HepG2 (cell line): ENCODE results near the gene SLC13A3. TPM values are rescaled to one million over a fixed set of nuclear protein-coding genes. Genes with fewer than 3 reads are reported as not detected.

Source experiments
- BCL6 ChIP-seq: IDR thresholded peaks from 2 replicates; pipeline ENCODE4 v1.6.1; 2016; ENCODE audit warnings: missing genetic modification reagents, missing compliant biosample characterization
- KDM1A ChIP-seq: IDR thresholded peaks from 2 replicates; pipeline ENCODE4 v1.6.1; 2016; ENCODE audit warnings: missing compliant biosample characterization
- POLR2AphosphoS2 ChIP-seq: IDR thresholded peaks from 2 replicates; pipeline ENCODE4 v1.6.1; 2011; ENCODE audit warnings: low read depth, low read length, improper control_type of control experiment
- ZNF615 ChIP-seq: sonication (generic); formaldehyde crosslinking; IDR thresholded peaks from 2 replicates; pipeline ENCODE4 v1.5.0; 2020; ENCODE audit warnings: mild to moderate bottlenecking, missing genetic modification reagents, borderline replicate concordance
- ZNF646 ChIP-seq: sonication (generic); formaldehyde crosslinking; IDR thresholded peaks from 2 replicates; pipeline ENCODE4 v1.9.0; 2021; ENCODE audit warnings: mild to moderate bottlenecking, missing genetic modification reagents
- polyA plus RNA-seq, 8 experiments: library from polyadenylated mRNA; depleted of rRNA in 3 of 8; stranded (reverse) in 7 of 8; unstranded in 1 of 8; fragments of >200 nt; fragmentation: Illumina TruSeq in 4 of 8; extraction: Trizol in 4 of 8; gene quantifications; 2 replicates each; pipeline versions ENCODE4 v1.2.1 to v1.2.3, GENCODE V29; 2011 to 2016; ENCODE audit warnings: low read depth in 4 of 8, missing spikeins in 1 of 8, mixed read lengths in 1 of 8; ENCODE audit not compliant: insufficient read depth in 1 of 8
- total RNA-seq, 5 experiments: library from RNA; depleted of rRNA; stranded (reverse); fragments of >200 nt; fragmentation: Illumina TruSeq; extraction: Trizol; gene quantifications; 2 replicates each; pipeline ENCODE4 v1.2.3, GENCODE V29; 2016; ENCODE audit warnings: low read depth in 1 of 5
- TF ChIP-seq, protein P1 (sequence below): sonication (generic); formaldehyde crosslinking; IDR thresholded peaks from 2 replicates; pipeline ENCODE4 v1.5.0; 2020; ENCODE audit warnings: mild to moderate bottlenecking, missing genetic modification reagents
- TF ChIP-seq, protein P2 (sequence below): sonication (generic); formaldehyde crosslinking; IDR thresholded peaks from 2 replicates; pipeline ENCODE4 v1.5.0; 2020; ENCODE audit warnings: missing genetic modification reagents

Gene SLC13A3
- total and polyA plus RNA-seq, 2 of the 13 experiments (the other 11 are each of a cell fraction or from before 2014, with no cell fraction given), result 66.5 to 76.0 TPM

- TF ChIP-seq, protein P1, sequence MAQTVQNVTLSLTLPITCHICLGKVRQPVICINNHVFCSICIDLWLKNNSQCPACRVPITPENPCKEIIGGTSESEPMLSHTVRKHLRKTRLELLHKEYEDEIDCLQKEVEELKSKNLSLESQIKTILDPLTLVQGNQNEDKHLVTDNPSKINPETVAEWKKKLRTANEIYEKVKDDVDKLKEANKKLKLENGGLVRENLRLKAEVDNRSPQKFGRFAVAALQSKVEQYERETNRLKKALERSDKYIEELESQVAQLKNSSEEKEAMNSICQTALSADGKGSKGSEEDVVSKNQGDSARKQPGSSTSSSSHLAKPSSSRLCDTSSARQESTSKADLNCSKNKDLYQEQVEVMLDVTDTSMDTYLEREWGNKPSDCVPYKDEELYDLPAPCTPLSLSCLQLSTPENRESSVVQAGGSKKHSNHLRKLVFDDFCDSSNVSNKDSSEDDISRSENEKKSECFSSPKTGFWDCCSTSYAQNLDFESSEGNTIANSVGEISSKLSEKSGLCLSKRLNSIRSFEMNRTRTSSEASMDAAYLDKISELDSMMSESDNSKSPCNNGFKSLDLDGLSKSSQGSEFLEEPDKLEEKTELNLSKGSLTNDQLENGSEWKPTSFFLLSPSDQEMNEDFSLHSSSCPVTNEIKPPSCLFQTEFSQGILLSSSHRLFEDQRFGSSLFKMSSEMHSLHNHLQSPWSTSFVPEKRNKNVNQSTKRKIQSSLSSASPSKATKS (CRISPR knock-in tag), result no peak
- TF ChIP-seq BCL6 (CRISPR knock-in tag) (0 out of 2 replicates have a peak, but pooled peaks have one; percentile 12), KDM1A (CRISPR knock-in tag) (0 out of 2 replicates have a peak, but pooled peaks have one; percentile 37), ZNF615 (CRISPR knock-in tag) (no peak), ZNF646 (CRISPR knock-in tag) (no peak), POLR2AphosphoS2 (no peak)
- TF ChIP-seq, protein P2, sequence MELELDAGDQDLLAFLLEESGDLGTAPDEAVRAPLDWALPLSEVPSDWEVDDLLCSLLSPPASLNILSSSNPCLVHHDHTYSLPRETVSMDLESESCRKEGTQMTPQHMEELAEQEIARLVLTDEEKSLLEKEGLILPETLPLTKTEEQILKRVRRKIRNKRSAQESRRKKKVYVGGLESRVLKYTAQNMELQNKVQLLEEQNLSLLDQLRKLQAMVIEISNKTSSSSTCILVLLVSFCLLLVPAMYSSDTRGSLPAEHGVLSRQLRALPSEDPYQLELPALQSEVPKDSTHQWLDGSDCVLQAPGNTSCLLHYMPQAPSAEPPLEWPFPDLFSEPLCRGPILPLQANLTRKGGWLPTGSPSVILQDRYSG (CRISPR knock-in tag), result no peak
Observed at GRCh38 chr20:46641424-46641823, 9.8 kb downstream of the SLC13A3 start (continued).
